Uterus (tissue), 4 donors: ENCODE measurements around the gene COL4A1. TPM values are rescaled to one million over a fixed set of nuclear protein-coding genes. Genes with fewer than 3 reads are reported as not detected.
A peak's percentile ranks its signal among the peaks of the same experiment; 100 is the strongest.

Experiments
- DNase-seq, 2 donors: peaks; one replicate each; pipeline ENCODE4 v3.0.0-alpha.2; 2019 to 2020
- H3K27ac ChIP-seq, 2 donors: fragments of 200-600 bp; sonication (generic); 1 replicate in 1 of 2; 2 replicates in 1 of 2; pipeline ENCODE4 v1.5.1; 2016 to 2018
- H3K27me3 ChIP-seq, 2 donors: fragments of 200-600 bp; sonication (generic); one replicate each; pipeline ENCODE4 v1.5.1; 2018 to 2019; ENCODE audit warnings: control low read depth in 1 of 2
- H3K36me3 ChIP-seq, 2 donors: fragments of 200-600 bp; sonication (generic); one replicate each; pipeline ENCODE4 v1.5.1; 2019; ENCODE audit warnings: control low read depth in 1 of 2
- H3K4me1 ChIP-seq, 2 donors: fragments of 200-600 bp; sonication (generic); one replicate each; pipeline ENCODE4 v1.5.1; 2018 to 2019; ENCODE audit warnings: control low read depth in 1 of 2
- H3K4me3 ChIP-seq, 2 donors: fragments of 200-600 bp; sonication (generic); 1 replicate in 1 of 2; 2 replicates in 1 of 2; pipeline ENCODE4 v1.5.1; 2018 to 2019; ENCODE audit warnings: mild to moderate bottlenecking in 1 of 2
- H3K9me3 ChIP-seq, 2 donors: fragments of 200-600 bp; sonication (generic); one replicate each; pipeline ENCODE4 v1.5.1; 2019; ENCODE audit warnings: control low read depth in 1 of 2
- POLR2A ChIP-seq, 2 donors: fragments of 450-650 bp; IDR thresholded peaks; one replicate each; pipeline ENCODE4 v1.6.1; 2016; ENCODE audit warnings: antibody characterized with exemption in 2 of 2, mild to moderate bottlenecking in 1 of 2, moderate library complexity in 1 of 2
- intact Hi-C: fragments of 100-400 bp; cut with DNase I; formaldehyde crosslinking; loops from one replicate; pipeline ENCODE4 v1.15.1; 2023; ENCODE audit warnings: low total_unique reads
- total RNA-seq, 4 donors: library from RNA; depleted of rRNA in 3 of 4; stranded (reverse); fragments of >200 nt in 3 of 4; gene quantifications; one replicate each; pipeline versions ENCODE4 v1.1.0 to v1.2.4, GENCODE V29; 2014 to 2023
- TF ChIP-seq, protein P1 (sequence below), 4 experiments: fragments of 200-600 bp in 2 of 4; fragments of 450-650 bp in 2 of 4; sonication (generic) in 2 of 4; IDR thresholded peaks; one replicate each; pipeline ENCODE4 v1.5.1; 2016 to 2019; ENCODE audit warnings: antibody characterized with exemption in 4 of 4, mild to moderate bottlenecking in 2 of 4, moderate library complexity in 1 of 4
- donor health status: DM: yes; HTN: yes; CAD: no.

Gene COL4A1
- total RNA-seq, 4 donors from 2014 or later = 164 to 737 (median 209) TPM

GRCh38 chr13:110216398-110217041 is 90.4 kb downstream of the COL4A1 start:
- intact Hi-C loops = no loop called here
- Histone ChIP-seq H3K36me3 (no peaks in the 10 kb centered on the region), H3K27ac (peak overlapping the region; percentile 55 to 62), H3K9me3 (no peaks in the 10 kb centered on the region), H3K27me3 (no peaks in the 10 kb centered on the region), H3K4me1 (peaks cover 2 to 10% of the 10 kb centered on the region in 2 donors), H3K4me3 (no peak overlapping the region)
- TF ChIP-seq, protein P1, sequence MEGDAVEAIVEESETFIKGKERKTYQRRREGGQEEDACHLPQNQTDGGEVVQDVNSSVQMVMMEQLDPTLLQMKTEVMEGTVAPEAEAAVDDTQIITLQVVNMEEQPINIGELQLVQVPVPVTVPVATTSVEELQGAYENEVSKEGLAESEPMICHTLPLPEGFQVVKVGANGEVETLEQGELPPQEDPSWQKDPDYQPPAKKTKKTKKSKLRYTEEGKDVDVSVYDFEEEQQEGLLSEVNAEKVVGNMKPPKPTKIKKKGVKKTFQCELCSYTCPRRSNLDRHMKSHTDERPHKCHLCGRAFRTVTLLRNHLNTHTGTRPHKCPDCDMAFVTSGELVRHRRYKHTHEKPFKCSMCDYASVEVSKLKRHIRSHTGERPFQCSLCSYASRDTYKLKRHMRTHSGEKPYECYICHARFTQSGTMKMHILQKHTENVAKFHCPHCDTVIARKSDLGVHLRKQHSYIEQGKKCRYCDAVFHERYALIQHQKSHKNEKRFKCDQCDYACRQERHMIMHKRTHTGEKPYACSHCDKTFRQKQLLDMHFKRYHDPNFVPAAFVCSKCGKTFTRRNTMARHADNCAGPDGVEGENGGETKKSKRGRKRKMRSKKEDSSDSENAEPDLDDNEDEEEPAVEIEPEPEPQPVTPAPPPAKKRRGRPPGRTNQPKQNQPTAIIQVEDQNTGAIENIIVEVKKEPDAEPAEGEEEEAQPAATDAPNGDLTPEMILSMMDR (IDR thresholded peaks at IDR 0.05) = no peak
- TF ChIP-seq POLR2A (IDR thresholded peaks at IDR 0.05) = no peak
- DNase-seq = peak; percentile 45 to 48

GRCh38 chr13:110216006-110216397 is 91.0 kb downstream of the COL4A1 start:
- Histone ChIP-seq H3K4me1 (peaks cover 0 to 10% of the 10 kb centered on the region in 2 donors), H3K4me3 (no peak overlapping the region), H3K27ac (peak overlapping the region; percentile 55 to 62), H3K9me3 (no peaks in the 10 kb centered on the region), H3K27me3 (no peaks in the 10 kb centered on the region), H3K36me3 (no peaks in the 10 kb centered on the region)
- no peak for TF ChIP-seq POLR2A (IDR thresholded peaks at IDR 0.05)
- TF ChIP-seq, protein P1 (IDR thresholded peaks at IDR 0.05) = no peak
- DNase-seq = no peak
- intact Hi-C loops = no loop called here

DNA sequence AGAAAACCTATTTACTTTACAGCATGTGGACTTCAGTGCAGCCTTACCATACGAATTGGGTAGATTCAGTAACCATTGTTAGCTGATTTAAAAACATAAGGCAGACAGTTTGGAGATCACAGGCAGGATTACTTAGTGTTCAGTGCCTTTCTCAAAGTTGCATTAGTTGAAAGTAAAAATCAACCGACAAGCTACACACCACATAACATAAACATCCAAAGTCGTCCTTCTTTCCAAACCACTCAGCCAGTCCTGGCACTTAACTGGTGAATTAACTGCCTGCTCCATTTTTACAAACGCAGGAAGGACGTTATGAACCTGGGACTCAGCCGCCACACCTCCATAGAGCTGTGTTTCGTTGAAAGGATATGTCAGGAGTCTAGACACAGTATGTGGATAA is 91.4 kb downstream of the COL4A1 start:
- H3K4me1 ChIP-seq = peaks cover 0 to 10% of the 10 kb centered on the region in 2 donors
- H3K27me3 ChIP-seq = no peaks in the 10 kb centered on the region
- H3K27ac ChIP-seq = peak overlapping the region; percentile 55 to 62
- H3K9me3 ChIP-seq = no peaks in the 10 kb centered on the region
- H3K4me3 ChIP-seq = no peak overlapping the region
- TF ChIP-seq, protein P1 (IDR thresholded peaks at IDR 0.05) = no peak
- TF ChIP-seq POLR2A (IDR thresholded peaks at IDR 0.05) = no peak
- intact Hi-C loops = no loop called here
- no peak for DNase-seq
- H3K36me3 ChIP-seq = no peaks in the 10 kb centered on the region

DNA sequence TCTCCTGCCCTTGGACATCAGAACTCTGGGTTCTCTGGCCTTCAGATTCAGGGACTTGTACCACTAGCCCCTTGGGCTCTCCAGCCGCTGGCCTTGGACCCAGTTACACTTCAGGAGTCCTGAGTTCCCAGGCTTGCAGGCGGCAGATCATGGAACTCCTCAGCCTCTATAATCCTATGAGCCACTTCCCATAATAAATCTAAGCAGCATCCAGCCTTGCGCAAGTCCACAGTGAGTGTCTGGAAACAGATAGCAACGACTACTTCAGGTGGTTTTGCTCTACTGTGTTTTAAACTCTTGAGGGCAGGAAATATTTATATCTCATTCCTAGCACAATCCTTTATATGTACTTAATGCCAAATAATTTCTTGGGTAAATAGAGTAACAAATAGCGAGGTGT is 92.3 kb downstream of the COL4A1 start:
- H3K4me1 ChIP-seq = peaks cover 0 to 10% of the 10 kb centered on the region in 2 donors
- no peaks in the 10 kb centered on the region for H3K27me3 ChIP-seq
- no peaks in the 10 kb centered on the region for H3K36me3 ChIP-seq
- H3K4me3 ChIP-seq = no peak overlapping the region
- intact Hi-C loops = no loop called here
- no peak overlapping the region for H3K27ac ChIP-seq
- H3K9me3 ChIP-seq = no peaks in the 10 kb centered on the region
- TF ChIP-seq POLR2A (IDR thresholded peaks at IDR 0.05) = no peak
- TF ChIP-seq, protein P1 (IDR thresholded peaks at IDR 0.05) = no peak
- DNase-seq = no peak

DNA sequence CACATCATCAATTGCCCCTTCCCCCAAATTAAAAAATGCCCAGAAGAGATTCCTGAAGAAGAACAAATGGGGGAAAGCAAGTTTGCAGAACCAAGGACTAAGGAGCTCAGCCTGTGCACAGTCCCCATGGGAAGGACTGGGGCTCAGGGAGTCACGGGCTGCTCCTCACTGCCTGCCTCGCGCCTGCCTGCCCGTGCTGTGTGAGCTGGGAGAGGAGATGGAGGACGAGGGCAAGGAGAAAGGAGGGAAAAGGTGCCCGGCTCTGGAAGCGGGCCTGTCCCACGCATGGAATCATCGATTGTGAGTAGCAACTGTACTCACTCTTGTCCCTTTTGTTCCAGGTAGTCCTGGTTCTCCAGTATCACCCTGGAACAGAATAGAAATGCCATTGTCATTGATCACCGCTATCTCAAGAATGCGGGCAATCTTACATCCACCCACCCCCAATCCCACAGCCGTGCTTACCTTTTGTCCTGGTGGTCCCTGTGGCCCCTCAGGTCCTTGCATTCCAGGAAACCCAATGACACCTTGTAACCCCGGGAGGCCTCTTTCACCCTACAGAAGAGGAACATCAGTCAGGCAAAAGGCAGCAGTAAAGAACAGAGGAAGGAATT is 93.4 kb downstream of the COL4A1 start:
- Histone ChIP-seq H3K9me3 (no peaks in the 10 kb centered on the region), H3K4me3 (no peak overlapping the region), H3K27me3 (no peaks in the 10 kb centered on the region), H3K4me1 (peaks cover 0 to 10% of the 10 kb centered on the region in 2 donors), H3K36me3 (no peaks in the 10 kb centered on the region), H3K27ac (no peak overlapping the region)
- DNase-seq = no peak
- intact Hi-C loops = no loop called here
- TF ChIP-seq, protein P1 (IDR thresholded peaks at IDR 0.05) = no peak
